Caco-2 (cell line): Measurements from ENCODE around the gene KDM1A. TPM values are rescaled to one million over a fixed set of nuclear protein-coding genes. Genes with fewer than 3 reads are reported as not detected.

ENCODE experiments used
- BruUV-seq: library from RNA; stranded (reverse); fragments of 400-500 nt; replicated peaks from 2 replicates; lab custom pipeline; 2021; lab: Mats Ljungman, UMichigan
- CTCF ChIA-PET: fragments of 300-600 bp; sonication (Branson Sonifier 250); formaldehyde crosslinking; loops from one replicate; lab custom pipeline; 2022; ENCODE audit warnings: antibody characterized with exemption; lab: Charles Lee
- POLR2A ChIA-PET: fragments of 300-600 bp; sonication (Branson Sonifier 250); formaldehyde crosslinking; loops from one replicate; lab custom pipeline; 2022; ENCODE audit warnings: antibody characterized with exemption; lab: Charles Lee
- DNase-seq, 2 experiments: peaks; one replicate each; pipeline versions ENCODE4 v3.0.0 to v3.0.0-alpha.2; 2020 to 2022
- H3K27me3 ChIP-seq: replicated peaks from 2 replicates; pipeline ENCODE4 v1.6.0; 2011; ENCODE audit warnings: low read length; ENCODE audit not compliant: control insufficient read depth, insufficient read depth
- H3K36me3 ChIP-seq: 2 replicates; pipeline ENCODE4 v1.5.1; 2011; ENCODE audit warnings: low read length; ENCODE audit not compliant: control insufficient read depth, insufficient read depth
- H3K4me1 ChIP-seq: fragments of 250-450 bp; sonication (Bioruptor Pico); 2 replicates; pipeline ENCODE4 v1.5.1; 2020; ENCODE audit warnings: mild to moderate bottlenecking
- H3K4me3 ChIP-seq: 2 replicates; pipeline ENCODE4 v1.5.1; 2011; ENCODE audit warnings: low read depth, mild to moderate bottlenecking, control low read depth, low read length
- H3K9me3 ChIP-seq: fragments of 250-450 bp; sonication (Bioruptor Pico); 2 replicates; pipeline ENCODE4 v1.5.1; 2020; ENCODE audit warnings: mild to moderate bottlenecking, moderate library complexity
- H3K27ac Mint-ChIP-seq: one replicate; pipeline ENCODE4 v1.8.0; 2022; ENCODE audit warnings: mixed read lengths; ENCODE audit not compliant: unreplicated experiment
- H3K27me3 Mint-ChIP-seq: one replicate; pipeline ENCODE4 v1.8.0; 2022; ENCODE audit warnings: mixed read lengths; ENCODE audit not compliant: insufficient read depth, unreplicated experiment
- H3K36me3 Mint-ChIP-seq: one replicate; pipeline ENCODE4 v1.8.0; 2022; ENCODE audit warnings: mild to moderate bottlenecking, mixed read lengths; ENCODE audit not compliant: insufficient read depth, unreplicated experiment
- H3K4me1 Mint-ChIP-seq: one replicate; pipeline ENCODE4 v1.8.0; 2022; ENCODE audit warnings: low read depth, mixed read lengths; ENCODE audit not compliant: unreplicated experiment
- H3K4me3 Mint-ChIP-seq: one replicate; pipeline ENCODE4 v1.8.0; 2022; ENCODE audit warnings: mild to moderate bottlenecking, moderate library complexity, mixed read lengths; ENCODE audit not compliant: unreplicated experiment
- H3K9me3 Mint-ChIP-seq: one replicate; pipeline ENCODE4 v1.8.0; 2022; ENCODE audit warnings: mixed read lengths; ENCODE audit not compliant: unreplicated experiment
- CTCF ChIP-seq, 2 experiments: fragments of 200-600 bp in 1 of 2; IDR thresholded peaks; 1 replicate in 1 of 2; 2 replicates in 1 of 2; pipeline versions ENCODE4 v1.5.1 to v1.8.0; 2011 to 2022; ENCODE audit warnings: antibody characterized with exemption in 1 of 2, control low read depth in 1 of 2, inconsistent platforms in 1 of 2, low read depth in 1 of 2, low read length in 1 of 2, mild to moderate bottlenecking in 1 of 2, moderate library complexity in 1 of 2; ENCODE audit not compliant: insufficient read depth in 1 of 2, severe bottlenecking in 1 of 2, unreplicated experiment in 1 of 2
- intact Hi-C: fragments of 100-400 bp; cut with micrococcal nuclease; formaldehyde crosslinking; loops from one replicate; pipeline ENCODE4 v1.10.0; 2022; ENCODE audit not compliant: unreplicated experiment
- total RNA-seq: library from RNA; stranded (reverse); gene quantifications from 2 replicates; pipeline ENCODE4 v1.2.3, GENCODE V29; 2022

The KDM1A gene
- total RNA-seq, 1 experiment from 2014 or later = 83.0 TPM

DNA sequence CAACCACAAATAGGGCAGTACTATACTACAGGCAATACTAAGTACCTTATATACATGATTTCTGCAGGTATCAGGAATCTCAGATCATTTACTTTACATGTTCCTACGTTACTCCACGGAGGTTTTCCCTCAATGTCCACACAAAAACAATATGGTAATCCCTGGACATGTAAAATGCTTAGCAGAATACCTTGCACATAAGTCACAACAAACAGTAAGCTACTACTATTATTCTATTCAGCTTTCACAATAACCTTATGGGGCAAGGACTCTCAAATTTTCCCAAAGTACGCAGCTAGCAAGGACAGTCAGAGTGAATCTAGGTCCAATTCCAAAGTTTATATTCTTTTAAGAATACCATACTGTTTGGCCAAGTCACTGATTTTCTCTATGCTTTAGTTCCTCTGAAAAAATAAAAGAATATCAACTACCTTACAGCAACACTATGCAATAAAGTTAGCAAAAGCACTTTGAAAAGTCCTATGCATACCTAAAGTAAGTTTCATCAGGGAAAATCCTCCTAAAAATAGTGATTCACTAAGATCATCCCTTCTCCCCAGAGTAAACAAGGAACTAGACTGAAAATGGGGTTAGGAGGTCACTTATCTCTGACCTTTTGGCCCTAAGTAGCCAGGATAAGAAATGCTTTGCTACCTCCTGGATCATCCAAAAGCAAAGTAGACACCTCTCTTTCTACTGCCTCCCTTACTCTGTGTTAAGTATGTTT, 82.0 kb downstream of the KDM1A start:
- Mint-ChIP-seq H3K36me3 (peaks cover 1% of the 10 kb centered on the region), H3K4me3 (no peak overlapping the region), H3K4me1 (peaks cover 44% of the 10 kb centered on the region), H3K27me3 (no peaks in the 10 kb centered on the region), H3K27ac (no peak overlapping the region), H3K9me3 (peaks cover 3% of the 10 kb centered on the region)
- BruUV-seq = no TSS peak
- CTCF ChIA-PET = interaction anchor here (0.6 to 6.9 kb wide), 2 partner anchors 82 to 84 kb away, joined by 4 to 84 read pairs; partner anchors contain the start of gene KDM1A
- no peaks in the 10 kb centered on the region for H3K36me3 ChIP-seq
- TF ChIP-seq CTCF (IDR thresholded peaks at IDR 0.05; ENCODE audit: insufficient read depth in 1 of 2, low read depth in 1 of 2, low read length in 1 of 2, severe bottlenecking in 1 of 2, unreplicated experiment in 1 of 2) = no peak
- H3K4me3 ChIP-seq = no peak overlapping the region
- intact Hi-C loops = no loop called here
- no peak for DNase-seq
- H3K9me3 ChIP-seq = no peaks in the 10 kb centered on the region
- H3K27me3 ChIP-seq = no peaks in the 10 kb centered on the region
- POLR2A ChIA-PET = no interaction called here
- H3K4me1 ChIP-seq = peaks cover 15% of the 10 kb centered on the region

DNA sequence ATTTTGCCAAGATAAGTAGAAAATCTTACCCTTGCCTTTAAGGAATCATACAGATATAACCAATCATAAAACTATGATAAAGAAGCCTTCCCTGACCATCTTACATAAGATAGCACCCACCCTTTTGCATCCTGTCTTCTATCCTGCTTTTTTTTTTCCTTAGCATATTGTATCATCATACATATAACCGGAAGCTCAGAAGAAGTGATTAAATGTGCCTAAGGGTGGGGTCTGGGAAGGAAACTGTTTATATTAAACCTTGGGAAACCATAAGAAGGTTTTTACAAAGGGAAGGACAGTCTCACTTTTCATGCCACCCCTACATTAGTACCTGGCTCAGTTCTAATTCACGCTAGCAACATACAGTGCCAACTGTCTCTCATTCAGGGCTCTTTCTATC, 82.6 kb downstream of the KDM1A start:
- no peak overlapping the region for H3K4me3 Mint-ChIP-seq
- peaks cover 15% of the 10 kb centered on the region for H3K4me1 ChIP-seq
- intact Hi-C loops = no loop called here
- no peak overlapping the region for H3K4me3 ChIP-seq
- ChIA-PET POLR2A (no interaction called here), CTCF (no interaction called here)
- peak overlapping the region; percentile 31 for H3K27ac Mint-ChIP-seq
- no peaks in the 10 kb centered on the region for H3K36me3 Mint-ChIP-seq
- no peak for TF ChIP-seq CTCF (IDR thresholded peaks at IDR 0.05; ENCODE audit: insufficient read depth in 1 of 2, low read depth in 1 of 2, low read length in 1 of 2, severe bottlenecking in 1 of 2, unreplicated experiment in 1 of 2)
- no peaks in the 10 kb centered on the region for H3K27me3 Mint-ChIP-seq
- no peaks in the 10 kb centered on the region for H3K27me3 ChIP-seq
- no peaks in the 10 kb centered on the region for H3K36me3 ChIP-seq
- no TSS peak for BruUV-seq
- H3K9me3 ChIP-seq = no peaks in the 10 kb centered on the region
- no peak for DNase-seq
- H3K9me3 Mint-ChIP-seq = no peaks in the 10 kb centered on the region
- H3K4me1 Mint-ChIP-seq = peaks cover 43% of the 10 kb centered on the region

- Mint-ChIP-seq H3K27ac (peak overlapping the region; percentile 31), H3K36me3 (no peaks in the 10 kb centered on the region)
- POLR2A ChIA-PET = no interaction called here
Observed at GRCh38 chr1:23102289-23102688, 83.0 kb downstream of the KDM1A start.

More at GRCh38 chr1:23102289-23102688, 83.0 kb downstream of the KDM1A start:
- no peak for TF ChIP-seq CTCF (IDR thresholded peaks at IDR 0.05; ENCODE audit: insufficient read depth in 1 of 2, low read depth in 1 of 2, low read length in 1 of 2, severe bottlenecking in 1 of 2, unreplicated experiment in 1 of 2)
- BruUV-seq = no TSS peak
- H3K9me3 ChIP-seq = no peaks in the 10 kb centered on the region
- H3K36me3 ChIP-seq = no peaks in the 10 kb centered on the region
- H3K27me3 ChIP-seq = no peaks in the 10 kb centered on the region
- intact Hi-C loops = no loop called here
- H3K4me3 ChIP-seq = no peak overlapping the region
- H3K4me1 ChIP-seq = peaks cover 15% of the 10 kb centered on the region
- peaks cover 43% of the 10 kb centered on the region for H3K4me1 Mint-ChIP-seq
- CTCF ChIA-PET = no interaction called here
- DNase-seq = no peak
- no peak overlapping the region for H3K4me3 Mint-ChIP-seq
- H3K27me3 Mint-ChIP-seq = no peaks in the 10 kb centered on the region
- no peaks in the 10 kb centered on the region for H3K9me3 Mint-ChIP-seq
